ENCODE results near the gene KLHL3.

DNA sequence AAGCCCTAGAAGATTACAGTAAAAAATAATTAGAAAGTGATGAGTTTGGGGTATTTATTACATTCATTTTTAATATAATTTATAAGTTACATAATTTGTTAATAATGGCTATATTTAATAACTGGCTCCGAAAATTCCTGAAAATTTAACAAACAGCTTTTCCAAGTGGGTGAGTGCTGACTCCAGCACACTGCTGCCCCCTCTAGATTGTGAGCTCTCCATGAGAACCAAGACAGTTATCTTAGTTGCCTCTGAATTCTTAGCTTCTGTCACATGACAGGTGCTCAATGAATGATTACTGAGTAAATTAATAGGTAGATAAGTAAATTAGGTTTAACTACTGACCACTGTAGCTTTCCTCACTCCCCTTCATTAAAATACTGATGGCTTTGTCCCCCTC, 7.8 kb downstream of the KLHL3 start:
- TF ChIP-seq HDGF (IDR thresholded peaks at IDR 0.05; ENCODE audit: borderline replicate concordance) (no peak), SUZ12 (IDR thresholded peaks at IDR 0.05) (no peak), ELF4 (IDR thresholded peaks at IDR 0.05) (no peak), ARNT (IDR thresholded peaks at IDR 0.05) (no peak), TARDBP (IDR thresholded peaks at IDR 0.05) (no peak), SP1 (IDR thresholded peaks at IDR 0.05) (no peak), BHLHE40 (IDR thresholded peaks at IDR 0.05; ENCODE audit: borderline replicate concordance) (no peak), FOXK2 (IDR thresholded peaks at IDR 0.05) (no peak), FOXM1 (IDR thresholded peaks at IDR 0.05; ENCODE audit: borderline replicate concordance) (no peak), CTBP1 (IDR thresholded peaks at IDR 0.05; ENCODE audit: borderline replicate concordance) (no peak), FOXA1 (IDR thresholded peaks at IDR 0.05) (no peak)
- TF ChIP-seq, protein P1, sequence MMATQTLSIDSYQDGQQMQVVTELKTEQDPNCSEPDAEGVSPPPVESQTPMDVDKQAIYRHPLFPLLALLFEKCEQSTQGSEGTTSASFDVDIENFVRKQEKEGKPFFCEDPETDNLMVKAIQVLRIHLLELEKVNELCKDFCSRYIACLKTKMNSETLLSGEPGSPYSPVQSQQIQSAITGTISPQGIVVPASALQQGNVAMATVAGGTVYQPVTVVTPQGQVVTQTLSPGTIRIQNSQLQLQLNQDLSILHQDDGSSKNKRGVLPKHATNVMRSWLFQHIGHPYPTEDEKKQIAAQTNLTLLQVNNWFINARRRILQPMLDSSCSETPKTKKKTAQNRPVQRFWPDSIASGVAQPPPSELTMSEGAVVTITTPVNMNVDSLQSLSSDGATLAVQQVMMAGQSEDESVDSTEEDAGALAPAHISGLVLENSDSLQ (IDR thresholded peaks at IDR 0.05): no peak
